ENCODE data around the gene KCNG2. TPM values are rescaled to one million over a fixed set of nuclear protein-coding genes. Genes with fewer than 3 reads are reported as not detected.

The KCNG2 gene
- total and polyA plus RNA-seq, 2 experiments from 2014 or later: 0.13 to 0.52 TPM

DNA sequence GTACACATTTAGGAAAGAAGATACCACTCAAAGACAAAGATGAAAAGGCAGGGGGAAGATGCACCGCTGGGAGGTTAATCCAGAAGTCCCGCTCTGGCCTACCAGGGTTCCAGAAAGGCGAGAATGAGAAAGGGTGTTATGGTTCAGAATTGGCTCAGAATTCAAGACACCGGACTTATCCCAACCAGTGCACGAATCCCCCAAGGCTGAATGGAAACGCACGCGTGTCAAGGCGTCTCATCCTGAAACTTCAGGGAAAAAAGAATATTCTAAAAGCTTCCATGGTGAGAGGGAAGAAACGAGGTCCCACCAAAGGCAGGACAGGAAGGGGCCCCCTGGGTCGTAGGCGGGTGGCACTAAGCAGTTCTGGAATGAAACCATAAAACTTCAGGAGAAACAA is 81.8 kb downstream of the KCNG2 start:
- H3F3A ChIP-seq (replicated peaks; ENCODE audit: low read depth): no peaks in the 10 kb centered on the region
- H3K27ac Mint-ChIP-seq: no peak overlapping the region
- peaks cover 5% of the 10 kb centered on the region for H3K27me3 Mint-ChIP-seq (ENCODE audit: insufficient read depth, low read depth, poor library complexity)

More for the DNA sequence above, 81.8 kb downstream of the KCNG2 start:
- no peaks in the 10 kb centered on the region for H4K20me1 ChIP-seq (replicated peaks; ENCODE audit: insufficient read depth)
- no peak overlapping the region for H3K4me3 ChIP-seq
- Mint-ChIP-seq H3K4me3 (no peak overlapping the region), H3K4me1 (no peaks in the 10 kb centered on the region), H3K9me3 (peaks cover 3% of the 10 kb centered on the region; the same call in 1 of the 3 replicates), H3K36me3 (ENCODE audit: low read depth) (no peaks in the 10 kb centered on the region)
- ATAC-seq: no peak
- TF ChIP-seq ZNF114 (CRISPR knock-in tag; IDR thresholded peaks at IDR 0.05): no peak
- no peak for TF ChIP-seq EZH2phosphoT487 (IDR thresholded peaks at IDR 0.05; ENCODE audit: unreplicated experiment)
- TF ChIP-seq, protein P1, sequence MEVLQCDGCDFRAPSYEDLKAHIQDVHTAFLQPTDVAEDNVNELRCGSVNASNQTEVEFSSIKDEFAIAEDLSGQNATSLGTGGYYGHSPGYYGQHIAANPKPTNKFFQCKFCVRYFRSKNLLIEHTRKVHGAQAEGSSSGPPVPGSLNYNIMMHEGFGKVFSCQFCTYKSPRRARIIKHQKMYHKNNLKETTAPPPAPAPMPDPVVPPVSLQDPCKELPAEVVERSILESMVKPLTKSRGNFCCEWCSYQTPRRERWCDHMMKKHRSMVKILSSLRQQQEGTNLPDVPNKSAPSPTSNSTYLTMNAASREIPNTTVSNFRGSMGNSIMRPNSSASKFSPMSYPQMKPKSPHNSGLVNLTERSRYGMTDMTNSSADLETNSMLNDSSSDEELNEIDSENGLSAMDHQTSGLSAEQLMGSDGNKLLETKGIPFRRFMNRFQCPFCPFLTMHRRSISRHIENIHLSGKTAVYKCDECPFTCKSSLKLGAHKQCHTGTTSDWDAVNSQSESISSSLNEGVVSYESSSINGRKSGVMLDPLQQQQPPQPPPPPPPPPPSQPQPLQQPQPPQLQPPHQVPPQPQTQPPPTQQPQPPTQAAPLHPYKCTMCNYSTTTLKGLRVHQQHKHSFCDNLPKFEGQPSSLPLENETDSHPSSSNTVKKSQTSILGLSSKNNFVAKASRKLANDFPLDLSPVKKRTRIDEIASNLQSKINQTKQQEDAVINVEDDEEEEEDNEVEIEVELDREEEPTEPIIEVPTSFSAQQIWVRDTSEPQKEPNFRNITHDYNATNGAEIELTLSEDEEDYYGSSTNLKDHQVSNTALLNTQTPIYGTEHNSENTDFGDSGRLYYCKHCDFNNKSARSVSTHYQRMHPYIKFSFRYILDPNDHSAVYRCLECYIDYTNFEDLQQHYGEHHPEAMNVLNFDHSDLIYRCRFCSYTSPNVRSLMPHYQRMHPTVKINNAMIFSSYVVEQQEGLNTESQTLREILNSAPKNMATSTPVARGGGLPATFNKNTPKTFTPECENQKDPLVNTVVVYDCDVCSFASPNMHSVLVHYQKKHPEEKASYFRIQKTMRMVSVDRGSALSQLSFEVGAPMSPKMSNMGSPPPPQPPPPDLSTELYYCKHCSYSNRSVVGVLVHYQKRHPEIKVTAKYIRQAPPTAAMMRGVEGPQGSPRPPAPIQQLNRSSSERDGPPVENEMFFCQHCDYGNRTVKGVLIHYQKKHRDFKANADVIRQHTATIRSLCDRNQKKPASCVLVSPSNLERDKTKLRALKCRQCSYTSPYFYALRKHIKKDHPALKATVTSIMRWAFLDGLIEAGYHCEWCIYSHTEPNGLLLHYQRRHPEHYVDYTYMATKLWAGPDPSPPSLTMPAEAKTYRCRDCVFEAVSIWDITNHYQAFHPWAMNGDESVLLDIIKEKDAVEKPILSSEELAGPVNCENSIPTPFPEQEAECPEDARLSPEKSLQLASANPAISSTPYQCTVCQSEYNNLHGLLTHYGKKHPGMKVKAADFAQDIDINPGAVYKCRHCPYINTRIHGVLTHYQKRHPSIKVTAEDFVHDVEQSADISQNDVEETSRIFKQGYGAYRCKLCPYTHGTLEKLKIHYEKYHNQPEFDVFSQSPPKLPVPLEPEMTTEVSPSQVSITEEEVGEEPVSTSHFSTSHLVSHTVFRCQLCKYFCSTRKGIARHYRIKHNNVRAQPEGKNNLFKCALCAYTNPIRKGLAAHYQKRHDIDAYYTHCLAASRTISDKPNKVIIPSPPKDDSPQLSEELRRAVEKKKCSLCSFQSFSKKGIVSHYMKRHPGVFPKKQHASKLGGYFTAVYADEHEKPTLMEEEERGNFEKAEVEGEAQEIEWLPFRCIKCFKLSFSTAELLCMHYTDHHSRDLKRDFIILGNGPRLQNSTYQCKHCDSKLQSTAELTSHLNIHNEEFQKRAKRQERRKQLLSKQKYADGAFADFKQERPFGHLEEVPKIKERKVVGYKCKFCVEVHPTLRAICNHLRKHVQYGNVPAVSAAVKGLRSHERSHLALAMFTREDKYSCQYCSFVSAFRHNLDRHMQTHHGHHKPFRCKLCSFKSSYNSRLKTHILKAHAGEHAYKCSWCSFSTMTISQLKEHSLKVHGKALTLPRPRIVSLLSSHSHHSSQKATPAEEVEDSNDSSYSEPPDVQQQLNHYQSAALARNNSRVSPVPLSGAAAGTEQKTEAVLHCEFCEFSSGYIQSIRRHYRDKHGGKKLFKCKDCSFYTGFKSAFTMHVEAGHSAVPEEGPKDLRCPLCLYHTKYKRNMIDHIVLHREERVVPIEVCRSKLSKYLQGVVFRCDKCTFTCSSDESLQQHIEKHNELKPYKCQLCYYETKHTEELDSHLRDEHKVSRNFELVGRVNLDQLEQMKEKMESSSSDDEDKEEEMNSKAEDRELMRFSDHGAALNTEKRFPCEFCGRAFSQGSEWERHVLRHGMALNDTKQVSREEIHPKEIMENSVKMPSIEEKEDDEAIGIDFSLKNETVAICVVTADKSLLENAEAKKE (CRISPR knock-in tag; IDR thresholded peaks at IDR 0.05): no peak
- TF ChIP-seq CREB1 (CRISPR knock-in tag; IDR thresholded peaks at IDR 0.05; ENCODE audit: low read depth): no peak
- no peak for TF ChIP-seq EZH2 (IDR thresholded peaks at IDR 0.05; ENCODE audit: low read depth, unreplicated experiment)
- TF ChIP-seq REST (IDR thresholded peaks at IDR 0.05; ENCODE audit: unreplicated experiment): no peak
- no peak for TF ChIP-seq POLR2AphosphoS5 (IDR thresholded peaks at IDR 0.05; ENCODE audit: low read depth)
- no peak for TF ChIP-seq ZNF331 (CRISPR knock-in tag; IDR thresholded peaks at IDR 0.05; ENCODE audit: low read depth)
- TF ChIP-seq NANOG (IDR thresholded peaks at IDR 0.05; ENCODE audit: borderline replicate concordance): no peak
- TF ChIP-seq STAT1 (IDR thresholded peaks at IDR 0.05; ENCODE audit: unreplicated experiment): no peak
- no peak for TF ChIP-seq ETS1 (IDR thresholded peaks at IDR 0.05)
- TF ChIP-seq JUNB (IDR thresholded peaks at IDR 0.05; ENCODE audit: unreplicated experiment): no peak
- TF ChIP-seq, protein P2, sequence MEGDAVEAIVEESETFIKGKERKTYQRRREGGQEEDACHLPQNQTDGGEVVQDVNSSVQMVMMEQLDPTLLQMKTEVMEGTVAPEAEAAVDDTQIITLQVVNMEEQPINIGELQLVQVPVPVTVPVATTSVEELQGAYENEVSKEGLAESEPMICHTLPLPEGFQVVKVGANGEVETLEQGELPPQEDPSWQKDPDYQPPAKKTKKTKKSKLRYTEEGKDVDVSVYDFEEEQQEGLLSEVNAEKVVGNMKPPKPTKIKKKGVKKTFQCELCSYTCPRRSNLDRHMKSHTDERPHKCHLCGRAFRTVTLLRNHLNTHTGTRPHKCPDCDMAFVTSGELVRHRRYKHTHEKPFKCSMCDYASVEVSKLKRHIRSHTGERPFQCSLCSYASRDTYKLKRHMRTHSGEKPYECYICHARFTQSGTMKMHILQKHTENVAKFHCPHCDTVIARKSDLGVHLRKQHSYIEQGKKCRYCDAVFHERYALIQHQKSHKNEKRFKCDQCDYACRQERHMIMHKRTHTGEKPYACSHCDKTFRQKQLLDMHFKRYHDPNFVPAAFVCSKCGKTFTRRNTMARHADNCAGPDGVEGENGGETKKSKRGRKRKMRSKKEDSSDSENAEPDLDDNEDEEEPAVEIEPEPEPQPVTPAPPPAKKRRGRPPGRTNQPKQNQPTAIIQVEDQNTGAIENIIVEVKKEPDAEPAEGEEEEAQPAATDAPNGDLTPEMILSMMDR (conservative IDR thresholded peaks at IDR 0.05; ENCODE audit: low read depth in 2 of 2): no peak
- H3K4me2 ChIP-seq: no peak overlapping the region
- H3K27me3 ChIP-seq (ENCODE audit: insufficient read depth): no peaks in the 10 kb centered on the region
- no peak overlapping the region for H3K27ac ChIP-seq (ENCODE audit: low read depth)
- H3K79me2 ChIP-seq (replicated peaks; ENCODE audit: insufficient read depth): no peaks in the 10 kb centered on the region
- no peak for DNase-seq (ENCODE audit: low spot score)
- H3K36me3 ChIP-seq (ENCODE audit: insufficient read depth): no peaks in the 10 kb centered on the region
- H3K4me1 ChIP-seq (ENCODE audit: insufficient read depth): no peaks in the 10 kb centered on the region
- no peaks in the 10 kb centered on the region for H3K9me2 ChIP-seq (ENCODE audit: insufficient read depth)
- H2AFZ ChIP-seq: no peak overlapping the region

All from GM23338 (cell line).